Measurements from ENCODE around the gene SAMD3. TPM values are rescaled to one million over a fixed set of nuclear protein-coding genes. Genes with fewer than 3 reads are reported as not detected.

The SAMD3 gene
- total and polyA plus RNA-seq, 2 of the 8 experiments (the other 6 are each of a cell fraction or from before 2014, with no cell fraction given) = 1.8 to 1.9 TPM

DNA sequence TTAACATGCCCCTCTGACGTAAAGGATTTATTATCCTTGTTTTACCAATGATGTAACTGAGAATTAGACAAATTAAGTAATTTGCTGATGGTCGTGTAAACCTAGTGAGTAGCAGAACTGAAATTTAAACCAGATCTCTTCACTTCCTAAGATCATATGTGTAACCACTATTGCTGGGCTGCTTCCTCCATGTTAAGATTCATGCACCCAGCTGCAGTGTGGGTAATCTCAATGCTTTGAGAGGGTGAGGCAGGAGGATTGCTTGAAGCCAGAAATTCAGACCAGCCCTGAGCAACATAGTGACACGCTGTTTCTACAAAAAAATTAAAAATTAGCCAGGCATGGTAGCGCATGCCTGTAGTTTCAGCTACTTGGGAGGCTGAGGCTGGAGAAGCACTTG is 106.5 kb downstream of the SAMD3 start:
- Histone ChIP-seq H3K23ac (ENCODE audit: insufficient read length) (no peak overlapping the region), H4K5ac (ENCODE audit: insufficient read length, low read depth, low read length) (no peak overlapping the region)
- CTCF ChIA-PET (ENCODE audit: partially characterized antibody) = no interaction called here
- TF ChIP-seq FOSL1 (IDR thresholded peaks at IDR 0.05; ENCODE audit: insufficient read depth, low read depth, low read length) (no peak), TAF1 (IDR thresholded peaks at IDR 0.05; ENCODE audit: low read depth, low read length) (no peak), EZH2 (IDR thresholded peaks at IDR 0.05; ENCODE audit: low read depth, low read length, severe bottlenecking) (no peak), CEBPB (IDR thresholded peaks at IDR 0.05; ENCODE audit: low read depth, low read length) (no peak), NRF1 (IDR thresholded peaks at IDR 0.05; ENCODE audit: low read depth, low read length) (no peak), SP4 (IDR thresholded peaks at IDR 0.05; ENCODE audit: low read length) (no peak), SUZ12 (IDR thresholded peaks at IDR 0.05; ENCODE audit: low read length) (no peak), RBBP5 (IDR thresholded peaks at IDR 0.05; ENCODE audit: borderline replicate concordance, low read depth, low read length) (no peak), CBX8 (IDR thresholded peaks at IDR 0.05; ENCODE audit: borderline replicate concordance, low read depth, low read length) (no peak), SP1 (IDR thresholded peaks at IDR 0.05; ENCODE audit: low read depth, low read length) (no peak), BRCA1 (IDR thresholded peaks at IDR 0.05; ENCODE audit: low read depth, low read length) (no peak)
- TF ChIP-seq, protein P1, sequence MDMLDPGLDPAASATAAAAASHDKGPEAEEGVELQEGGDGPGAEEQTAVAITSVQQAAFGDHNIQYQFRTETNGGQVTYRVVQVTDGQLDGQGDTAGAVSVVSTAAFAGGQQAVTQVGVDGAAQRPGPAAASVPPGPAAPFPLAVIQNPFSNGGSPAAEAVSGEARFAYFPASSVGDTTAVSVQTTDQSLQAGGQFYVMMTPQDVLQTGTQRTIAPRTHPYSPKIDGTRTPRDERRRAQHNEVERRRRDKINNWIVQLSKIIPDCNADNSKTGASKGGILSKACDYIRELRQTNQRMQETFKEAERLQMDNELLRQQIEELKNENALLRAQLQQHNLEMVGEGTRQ (IDR thresholded peaks at IDR 0.05; ENCODE audit: low read length) = no peak
- TF ChIP-seq, protein P2, sequence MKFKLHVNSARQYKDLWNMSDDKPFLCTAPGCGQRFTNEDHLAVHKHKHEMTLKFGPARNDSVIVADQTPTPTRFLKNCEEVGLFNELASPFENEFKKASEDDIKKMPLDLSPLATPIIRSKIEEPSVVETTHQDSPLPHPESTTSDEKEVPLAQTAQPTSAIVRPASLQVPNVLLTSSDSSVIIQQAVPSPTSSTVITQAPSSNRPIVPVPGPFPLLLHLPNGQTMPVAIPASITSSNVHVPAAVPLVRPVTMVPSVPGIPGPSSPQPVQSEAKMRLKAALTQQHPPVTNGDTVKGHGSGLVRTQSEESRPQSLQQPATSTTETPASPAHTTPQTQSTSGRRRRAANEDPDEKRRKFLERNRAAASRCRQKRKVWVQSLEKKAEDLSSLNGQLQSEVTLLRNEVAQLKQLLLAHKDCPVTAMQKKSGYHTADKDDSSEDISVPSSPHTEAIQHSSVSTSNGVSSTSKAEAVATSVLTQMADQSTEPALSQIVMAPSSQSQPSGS (IDR thresholded peaks at IDR 0.05; ENCODE audit: low read length) = no peak

More for the DNA sequence above, 106.5 kb downstream of the SAMD3 start:
- FAIRE-seq (no peak), DNase-seq (ENCODE audit: low read depth in 1 of 2, low spot score in 2 of 2) (no peak)
- H4K20me1 ChIP-seq (replicated peaks in 1 of 2; ENCODE audit: control insufficient read depth in 1 of 2, insufficient read depth in 2 of 2, low read length in 2 of 2) = no peaks in the 10 kb centered on the region
- no peaks in the 10 kb centered on the region for H3K79me1 ChIP-seq (ENCODE audit: low read depth, low read length)
- H3K56ac ChIP-seq (replicated peaks; ENCODE audit: insufficient read length, low read depth, low read length) = no peak overlapping the region
- H3K9me3 ChIP-seq (ENCODE audit: insufficient read depth in 2 of 2, low read depth in 1 of 2, low read length in 1 of 2) = no peaks in the 10 kb centered on the region
- H2BK15ac ChIP-seq (ENCODE audit: low read length) = no peak overlapping the region
- H4K91ac ChIP-seq (replicated peaks; ENCODE audit: insufficient read length, low read length) = no peak overlapping the region
- no peak overlapping the region for H2AK5ac ChIP-seq (ENCODE audit: low read depth, low read length)
- no peak overlapping the region for H2BK20ac ChIP-seq (ENCODE audit: low read length)
- H2BK12ac ChIP-seq (ENCODE audit: low read depth, low read length) = no peak overlapping the region
- H3K4me1 ChIP-seq (replicated peaks in 1 of 4; ENCODE audit: control insufficient read depth in 3 of 4, insufficient read depth in 4 of 4, low read length in 3 of 4) = no peaks in the 10 kb centered on the region
- H3K9ac ChIP-seq (replicated peaks in 1 of 4; ENCODE audit: extremely low read depth in 1 of 4, low read depth in 3 of 4, low read length in 3 of 4) = no peak overlapping the region
- H2BK5ac ChIP-seq (ENCODE audit: low read depth, low read length) = no peak overlapping the region
- POLR2A ChIA-PET (ENCODE audit: partially characterized antibody) = no interaction called here
- no peak overlapping the region for H4K8ac ChIP-seq (ENCODE audit: extremely low read depth, insufficient read depth, low read length)
- H3K36me3 ChIP-seq (ENCODE audit: control insufficient read depth in 2 of 4, insufficient read depth in 4 of 4, low read length in 3 of 4) = no peaks in the 10 kb centered on the region
- H3K18ac ChIP-seq (ENCODE audit: extremely low read depth, low read length) = no peak overlapping the region
- H2AFZ ChIP-seq (ENCODE audit: low read length) = no peak overlapping the region
- no peak overlapping the region for H3K14ac ChIP-seq (ENCODE audit: insufficient read length)
- H3K4ac ChIP-seq (replicated peaks; ENCODE audit: insufficient read length, low read depth, low read length) = no peak overlapping the region
- no peaks in the 10 kb centered on the region for H3K27me3 ChIP-seq (replicated peaks in 1 of 4; ENCODE audit: control insufficient read depth in 3 of 4, extremely low read depth in 1 of 4, insufficient read depth in 3 of 4, low read length in 3 of 4)
- no peak overlapping the region for H2BK120ac ChIP-seq (replicated peaks; ENCODE audit: low read depth, low read length)
- no peak overlapping the region for H3K4me2 ChIP-seq (ENCODE audit: insufficient read depth in 1 of 2, low read depth in 2 of 2, low read length in 2 of 2)
- H3K27ac ChIP-seq (ENCODE audit: low read depth, low read length) = no peak overlapping the region
- no peak overlapping the region for H3K4me3 ChIP-seq (ENCODE audit: extremely low read depth in 1 of 4, insufficient read depth in 2 of 4, low read depth in 3 of 4, low read length in 4 of 4)
- H3K23me2 ChIP-seq (ENCODE audit: low read depth, low read length) = no peaks in the 10 kb centered on the region
- WGBS, 2 experiments (ENCODE audit: extremely low coverage in 1 of 2, insufficient coverage in 1 of 2, insufficient read length in 1 of 2, insufficient replicate concordance in 2 of 2, low coverage in 1 of 2, low lambda C conversion rate in 2 of 2, missing lambda C conversion rate in 1 of 2) = 91% methylated on average over 4 of the region's 4 CpGs; no CpG with 5 or more reads in 1 of the 2 experiments
- no peaks in the 10 kb centered on the region for H3K79me2 ChIP-seq (ENCODE audit: control insufficient read depth in 1 of 2, insufficient read depth in 2 of 2, low read length in 2 of 2)

Measured in H1 (cell line).